Tibial nerve (tissue), 4 donors: ENCODE measurements around the gene SAMD13.

Experiments
- EP300 ChIP-seq, 2 donors: sonication (generic); formaldehyde crosslinking; IDR thresholded peaks; one replicate each; pipeline ENCODE4 v1.6.1; 2017; ENCODE audit warnings: antibody characterized with exemption in 2 of 2, mild to moderate bottlenecking in 1 of 2
- POLR2A ChIP-seq, 2 donors: fragments of 450-650 bp; IDR thresholded peaks; one replicate each; pipeline ENCODE4 v1.6.1; 2017; ENCODE audit warnings: antibody characterized with exemption in 2 of 2, mild to moderate bottlenecking in 2 of 2, moderate library complexity in 2 of 2
- TF ChIP-seq, protein P1 (sequence below), 5 experiments: fragments of 200-600 bp in 3 of 5; fragments of 450-650 bp in 2 of 5; sonication (generic) in 3 of 5; IDR thresholded peaks; one replicate each; pipeline ENCODE4 v1.5.1; 2016 to 2019; ENCODE audit warnings: antibody characterized with exemption in 5 of 5, mild to moderate bottlenecking in 3 of 5, moderate library complexity in 2 of 5

DNA sequence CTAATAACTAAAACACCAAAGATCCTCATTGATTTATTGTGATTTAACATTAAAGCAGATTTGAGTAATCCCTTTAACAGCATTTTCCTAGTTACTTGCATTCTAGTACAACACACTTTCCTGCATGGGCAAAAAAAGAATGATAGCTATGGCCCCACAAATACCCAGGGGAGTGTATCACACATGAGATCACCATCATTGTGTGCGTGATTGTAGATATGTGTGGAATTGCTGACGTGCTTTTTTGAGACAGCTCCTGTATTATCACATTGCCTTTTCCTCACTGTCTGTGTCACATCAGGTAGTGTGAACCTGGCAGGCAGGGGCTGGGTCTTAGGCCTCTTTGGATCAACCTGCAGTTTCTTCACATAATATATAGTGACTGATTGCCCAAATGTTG, 48.5 kb upstream of the SAMD13 start:
- TF ChIP-seq POLR2A (IDR thresholded peaks at IDR 0.05) (no peak), EP300 (IDR thresholded peaks at IDR 0.05) (no peak)
- TF ChIP-seq, protein P1, sequence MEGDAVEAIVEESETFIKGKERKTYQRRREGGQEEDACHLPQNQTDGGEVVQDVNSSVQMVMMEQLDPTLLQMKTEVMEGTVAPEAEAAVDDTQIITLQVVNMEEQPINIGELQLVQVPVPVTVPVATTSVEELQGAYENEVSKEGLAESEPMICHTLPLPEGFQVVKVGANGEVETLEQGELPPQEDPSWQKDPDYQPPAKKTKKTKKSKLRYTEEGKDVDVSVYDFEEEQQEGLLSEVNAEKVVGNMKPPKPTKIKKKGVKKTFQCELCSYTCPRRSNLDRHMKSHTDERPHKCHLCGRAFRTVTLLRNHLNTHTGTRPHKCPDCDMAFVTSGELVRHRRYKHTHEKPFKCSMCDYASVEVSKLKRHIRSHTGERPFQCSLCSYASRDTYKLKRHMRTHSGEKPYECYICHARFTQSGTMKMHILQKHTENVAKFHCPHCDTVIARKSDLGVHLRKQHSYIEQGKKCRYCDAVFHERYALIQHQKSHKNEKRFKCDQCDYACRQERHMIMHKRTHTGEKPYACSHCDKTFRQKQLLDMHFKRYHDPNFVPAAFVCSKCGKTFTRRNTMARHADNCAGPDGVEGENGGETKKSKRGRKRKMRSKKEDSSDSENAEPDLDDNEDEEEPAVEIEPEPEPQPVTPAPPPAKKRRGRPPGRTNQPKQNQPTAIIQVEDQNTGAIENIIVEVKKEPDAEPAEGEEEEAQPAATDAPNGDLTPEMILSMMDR (IDR thresholded peaks at IDR 0.05): no peak
